ENCODE measurements around the gene HMHB1.

DNA sequence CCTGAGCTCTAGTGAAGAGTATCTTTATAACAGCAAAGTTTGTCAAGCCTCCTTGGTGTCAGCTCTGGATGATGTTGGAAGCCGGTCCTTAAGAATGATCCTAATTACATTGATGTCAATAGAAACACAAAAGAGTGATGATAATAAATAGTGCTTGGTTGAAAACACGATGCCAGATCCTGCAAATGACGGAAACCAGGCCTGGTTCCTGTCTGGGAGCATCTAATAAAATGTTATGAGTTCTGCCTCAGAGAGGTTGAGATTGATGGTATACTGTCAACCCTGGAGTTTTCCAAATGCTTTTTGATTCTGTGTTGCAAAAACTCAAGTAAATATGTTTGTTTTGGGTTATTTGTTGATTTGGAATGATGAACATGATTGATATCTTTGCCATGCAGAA lies 23.3 kb downstream of the HMHB1 start:
- TF ChIP-seq NFRKB (IDR thresholded peaks at IDR 0.05) (no peak), SP1 (IDR thresholded peaks at IDR 0.05) (no peak), HDGF (IDR thresholded peaks at IDR 0.05; ENCODE audit: borderline replicate concordance) (no peak), FOXM1 (IDR thresholded peaks at IDR 0.05; ENCODE audit: borderline replicate concordance) (no peak), TARDBP (IDR thresholded peaks at IDR 0.05) (no peak), ARNT (IDR thresholded peaks at IDR 0.05) (no peak), SUZ12 (IDR thresholded peaks at IDR 0.05) (no peak), ELF4 (IDR thresholded peaks at IDR 0.05) (no peak), BHLHE40 (IDR thresholded peaks at IDR 0.05; ENCODE audit: borderline replicate concordance) (no peak)

Measured in HEK293T (cell line).